AG04450 (cell line): ENCODE data around the gene CFLAR. TPM values are rescaled to one million over a fixed set of nuclear protein-coding genes. Genes with fewer than 3 reads are reported as not detected.

Experiments used
- CTCF ChIA-PET: fragments of 300-600, 350-600 bp; formaldehyde crosslinking; extraction: SDS; loops from one replicate; lab custom pipeline; 2022; ENCODE audit warnings: antibody characterized with exemption, inconsistent platforms; lab: Charles Lee
- POLR2A ChIA-PET: fragments of 350-600 bp; formaldehyde crosslinking; extraction: SDS; loops from one replicate; lab custom pipeline; 2021; ENCODE audit warnings: antibody characterized with exemption, inconsistent platforms; lab: Yijun Ruan, JAX
- DNase-seq: peaks from one replicate; pipeline ENCODE4 v3.0.0-alpha.2; 2011; ENCODE audit warnings: low read depth, low spot score
- H3K27ac ChIP-seq: one replicate; pipeline ENCODE4 v1.5.1; 2012; ENCODE audit warnings: low read depth, low read length, control low read depth
- H3K27me3 ChIP-seq: one replicate; pipeline ENCODE4 v1.6.0; 2012; ENCODE audit warnings: low read length; ENCODE audit not compliant: control insufficient read depth, insufficient read depth
- H3K4me3 ChIP-seq: 2 replicates; pipeline ENCODE4 v1.5.1; 2011; ENCODE audit warnings: mild to moderate bottlenecking, low read depth, low read length, control low read depth
- H3K9me3 ChIP-seq: 2 replicates; pipeline ENCODE4 v1.5.1; 2012; ENCODE audit warnings: low read length; ENCODE audit not compliant: control insufficient read depth, insufficient read depth
- polyA plus RNA-seq: library from polyadenylated mRNA; depleted of rRNA; stranded (reverse); fragments of >200 nt; gene quantifications from 2 replicates; pipeline ENCODE4 v1.2.3, GENCODE V29; 2011
- TF ChIP-seq, protein P1 (sequence below): IDR thresholded peaks from 2 replicates; pipeline ENCODE4 v1.5.1; 2011; ENCODE audit warnings: low read depth, low read length, control low read depth, inconsistent platforms

Gene CFLAR
- polyA plus RNA-seq, 1 experiment: 36.3 TPM

DNA sequence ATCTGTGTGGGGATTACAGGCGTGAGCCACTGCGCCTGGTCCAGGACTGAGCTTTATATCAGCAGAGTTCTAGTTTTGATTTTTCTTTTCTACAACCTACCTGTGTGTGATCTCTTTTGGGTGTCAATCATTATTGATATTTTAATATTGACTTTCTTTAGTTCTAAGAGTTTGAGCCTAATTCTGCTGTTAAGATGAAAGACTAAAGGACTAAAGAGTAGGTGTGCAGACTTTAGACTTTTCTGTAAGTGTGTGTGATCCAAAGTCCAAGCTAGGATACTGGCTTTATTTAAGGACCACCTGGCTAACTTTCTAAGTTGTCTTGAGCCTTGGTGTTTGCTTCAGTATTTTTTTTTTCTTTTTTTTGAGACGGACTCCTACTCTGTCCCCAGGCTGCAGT, 79.4 kb downstream of the CFLAR start:
- TF ChIP-seq, protein P1, sequence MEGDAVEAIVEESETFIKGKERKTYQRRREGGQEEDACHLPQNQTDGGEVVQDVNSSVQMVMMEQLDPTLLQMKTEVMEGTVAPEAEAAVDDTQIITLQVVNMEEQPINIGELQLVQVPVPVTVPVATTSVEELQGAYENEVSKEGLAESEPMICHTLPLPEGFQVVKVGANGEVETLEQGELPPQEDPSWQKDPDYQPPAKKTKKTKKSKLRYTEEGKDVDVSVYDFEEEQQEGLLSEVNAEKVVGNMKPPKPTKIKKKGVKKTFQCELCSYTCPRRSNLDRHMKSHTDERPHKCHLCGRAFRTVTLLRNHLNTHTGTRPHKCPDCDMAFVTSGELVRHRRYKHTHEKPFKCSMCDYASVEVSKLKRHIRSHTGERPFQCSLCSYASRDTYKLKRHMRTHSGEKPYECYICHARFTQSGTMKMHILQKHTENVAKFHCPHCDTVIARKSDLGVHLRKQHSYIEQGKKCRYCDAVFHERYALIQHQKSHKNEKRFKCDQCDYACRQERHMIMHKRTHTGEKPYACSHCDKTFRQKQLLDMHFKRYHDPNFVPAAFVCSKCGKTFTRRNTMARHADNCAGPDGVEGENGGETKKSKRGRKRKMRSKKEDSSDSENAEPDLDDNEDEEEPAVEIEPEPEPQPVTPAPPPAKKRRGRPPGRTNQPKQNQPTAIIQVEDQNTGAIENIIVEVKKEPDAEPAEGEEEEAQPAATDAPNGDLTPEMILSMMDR: no peak
- Histone ChIP-seq H3K27me3 (peaks cover 2% of the 10 kb centered on the region), H3K4me3 (no peak overlapping the region), H3K27ac (no peak overlapping the region), H3K9me3 (no peaks in the 10 kb centered on the region)
- no peak for DNase-seq
- POLR2A ChIA-PET: no interaction called here
- CTCF ChIA-PET: interaction anchor here (1.8 to 1.9 kb wide), 2 partner anchors 18 to 37 kb away, joined by 4 to 7 read pairs; no protein-coding TSS in a partner anchor

DNA sequence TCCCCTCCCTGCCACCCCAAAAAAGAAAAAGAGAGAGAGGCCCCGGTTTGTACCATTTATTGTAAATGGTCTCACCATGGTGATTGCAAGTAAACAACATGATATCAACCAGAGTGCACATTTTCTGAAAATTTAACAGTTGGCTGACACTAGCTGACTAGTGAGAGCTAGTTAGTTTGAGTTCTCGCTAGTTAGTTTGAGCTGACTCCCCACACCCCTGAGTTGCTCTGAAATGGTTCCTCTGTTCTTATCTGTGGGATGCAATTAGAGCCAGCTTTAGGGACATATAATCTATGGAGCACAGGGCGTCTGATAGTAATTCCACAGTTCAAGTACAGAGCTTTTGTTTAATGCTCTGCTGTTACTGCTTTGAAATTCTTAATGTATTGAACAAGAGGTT, 80.0 kb downstream of the CFLAR start:
- no peak overlapping the region for H3K4me3 ChIP-seq
- H3K27me3 ChIP-seq: peaks cover 2% of the 10 kb centered on the region
- H3K9me3 ChIP-seq: no peaks in the 10 kb centered on the region
- POLR2A ChIA-PET: no interaction called here
- H3K27ac ChIP-seq: no peak overlapping the region
- TF ChIP-seq, protein P1: no peak
- CTCF ChIA-PET: interaction anchor here (1.8 to 1.9 kb wide), 2 partner anchors 18 to 37 kb away, joined by 4 to 7 read pairs; no protein-coding TSS in a partner anchor
- DNase-seq: no peak

DNA sequence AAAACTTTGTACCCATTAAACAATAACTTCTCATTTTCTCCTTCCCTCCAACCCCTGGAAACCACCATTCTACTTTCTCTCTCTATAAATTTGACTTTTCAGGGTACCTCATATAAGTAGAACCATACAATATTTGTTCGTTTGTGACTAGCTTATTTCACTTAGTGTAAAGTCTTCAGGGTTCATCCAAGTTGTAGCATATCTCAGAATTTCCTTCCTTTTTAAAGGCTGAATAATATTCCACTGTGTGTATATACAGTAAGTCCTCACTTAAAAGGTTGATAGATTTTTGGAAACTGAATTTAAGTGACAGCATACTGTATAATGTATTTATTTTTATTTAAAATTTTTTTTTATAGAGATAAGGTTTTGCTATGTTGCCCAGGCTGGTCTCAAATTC, 80.8 kb downstream of the CFLAR start:
- CTCF ChIA-PET: interaction anchor here (0.9 to 1.8 kb wide), 2 partner anchors 36 to 296 kb away, joined by 3 to 4 read pairs; no protein-coding TSS in a partner anchor

DNA sequence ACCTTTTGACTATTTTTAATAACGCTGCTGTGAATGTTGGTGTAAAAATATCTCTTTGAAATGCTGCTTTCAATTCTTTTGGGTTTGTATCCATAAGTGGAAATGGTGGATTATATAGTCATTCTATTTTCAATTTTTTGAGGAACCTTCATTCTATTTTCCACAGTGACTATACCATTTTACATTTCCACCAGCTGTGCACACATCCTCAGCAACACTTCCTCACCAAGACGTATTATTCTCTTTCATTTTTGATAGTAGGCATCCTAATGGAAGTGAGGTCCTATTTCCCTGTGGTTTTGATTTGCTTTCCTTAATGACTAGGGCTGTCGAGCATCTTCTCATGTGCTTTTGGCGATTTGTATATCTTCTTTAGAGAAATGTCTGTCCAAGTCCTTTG, 81.8 kb downstream of the CFLAR start:
- ChIA-PET CTCF (no interaction called here), POLR2A (no interaction called here)
- no peak for DNase-seq
- TF ChIP-seq, protein P1: no peak
- Histone ChIP-seq H3K9me3 (no peaks in the 10 kb centered on the region), H3K4me3 (no peak overlapping the region), H3K27me3 (peaks cover 2% of the 10 kb centered on the region), H3K27ac (no peak overlapping the region)

More for the DNA sequence above, 80.8 kb downstream of the CFLAR start:
- POLR2A ChIA-PET: no interaction called here
- no peak overlapping the region for H3K27ac ChIP-seq
- DNase-seq: no peak
- H3K27me3 ChIP-seq: peaks cover 2% of the 10 kb centered on the region
- H3K9me3 ChIP-seq: no peaks in the 10 kb centered on the region
- H3K4me3 ChIP-seq: no peak overlapping the region
- TF ChIP-seq, protein P1: no peak

DNA sequence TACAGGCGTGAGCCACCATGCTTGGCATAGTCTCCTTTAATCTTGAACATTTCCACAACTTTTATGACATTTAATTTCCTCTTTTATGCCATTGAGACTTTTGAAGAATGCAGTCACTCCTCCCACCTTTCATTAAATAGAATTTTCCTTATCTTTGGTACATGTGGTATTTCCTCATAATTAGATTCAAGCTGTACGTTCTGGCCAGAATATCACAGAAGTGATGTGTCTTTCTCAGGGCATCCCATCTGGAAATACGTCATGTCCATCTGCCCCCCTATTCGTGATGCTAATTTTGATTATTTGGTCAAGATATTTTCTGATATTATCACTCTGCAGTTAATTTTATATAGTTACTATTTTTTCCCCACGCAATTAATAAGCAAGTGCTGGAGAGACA, 83.9 kb downstream of the CFLAR start:
- Histone ChIP-seq H3K4me3 (no peak overlapping the region), H3K9me3 (no peaks in the 10 kb centered on the region), H3K27me3 (no peaks in the 10 kb centered on the region), H3K27ac (no peak overlapping the region)
- ChIA-PET POLR2A (no interaction called here), CTCF (no interaction called here)
- no peak for DNase-seq
- TF ChIP-seq, protein P1: no peak
